ENCODE results near the gene B4GALT2. TPM values are rescaled to one million over a fixed set of nuclear protein-coding genes. Genes with fewer than 3 reads are reported as not detected.

Gene B4GALT2
- total and polyA plus RNA-seq, 2 of the 4 experiments (the other 2 are of a cell fraction): 52.3 to 60.8 TPM

GRCh38 chr1:43934986-43935324 is 44.1 kb upstream of the B4GALT2 start:
- H3K18ac ChIP-seq (ENCODE audit: low read depth, low read length): no peak overlapping the region
- TF ChIP-seq BHLHE40 (IDR thresholded peaks at IDR 0.05; ENCODE audit: low read depth, low read length) (no peak), RFX5 (IDR thresholded peaks at IDR 0.05; ENCODE audit: low read depth, low read length) (no peak), CHD1 (IDR thresholded peaks at IDR 0.05; ENCODE audit: low read depth, low read length) (no peak), FOS (IDR thresholded peaks at IDR 0.05; ENCODE audit: low read depth, low read length) (no peak), CEBPB (IDR thresholded peaks at IDR 0.05; ENCODE audit: low read depth, low read length) (no peak)
- no peak overlapping the region for H2BK15ac ChIP-seq (ENCODE audit: low read depth, low read length)
- H3K4me1 ChIP-seq (ENCODE audit: control insufficient read depth, insufficient read depth, low read length): peaks cover 10% of the 10 kb centered on the region
- ATAC-seq (ENCODE audit: low read depth): no peak
- H4K8ac ChIP-seq (ENCODE audit: low read depth in 2 of 2, low read length in 2 of 2): no peak overlapping the region
- H4K5ac ChIP-seq (ENCODE audit: low read depth, low read length): no peak overlapping the region
- no peak overlapping the region for H3K56ac ChIP-seq (ENCODE audit: extremely low read depth, insufficient read depth, low read length)
- no TSS peak for BruUV-seq (replicated peaks)
- H3K9me3 ChIP-seq (ENCODE audit: control insufficient read depth, insufficient read depth, low read length): no peaks in the 10 kb centered on the region
- POLR2A ChIA-PET (ENCODE audit: unreplicated experiment): no interaction called here
- no peak overlapping the region for H2BK120ac ChIP-seq (ENCODE audit: low read depth, low read length)
- H3K4me2 ChIP-seq (ENCODE audit: low read depth, low read length): no peak overlapping the region
- no peak overlapping the region for H2BK20ac ChIP-seq (ENCODE audit: low read depth, low read length)
- H2AFZ ChIP-seq (replicated peaks; ENCODE audit: low read length, poor library complexity): peak overlapping the region; percentile 27
- no peak overlapping the region for H2BK5ac ChIP-seq (ENCODE audit: low read depth, low read length, poor library complexity, severe bottlenecking)
- H3K4ac ChIP-seq (ENCODE audit: low read depth, low read length): no peak overlapping the region
- no peak overlapping the region for H3K9ac ChIP-seq (ENCODE audit: low read depth, low read length)
- CTCF ChIA-PET: interaction anchor here (0.5 to 5.6 kb wide), 27 partner anchors 8 to 408 kb away, joined by 3 to 149 read pairs (median 4); partner anchors contain the start of genes IPO13 and PTPRF
- H3K27me3 ChIP-seq (ENCODE audit: control insufficient read depth, insufficient read depth, low read length): no peaks in the 10 kb centered on the region; the same call in 1 of the 2 replicates
- in situ Hi-C loops (cut with MboI; ENCODE audit: low sequenced_read_pairs): loop anchor here (5.0 kb wide), 1 partner anchor 163 kb away; no protein-coding TSS in a partner anchor
- intact Hi-C loops (cut with micrococcal nuclease): loop anchor here (1.0 to 5.0 kb wide), 4 partner anchors 83 to 406 kb away; no protein-coding TSS in a partner anchor
- DNase-seq: no peak
- H3K9me1 ChIP-seq (ENCODE audit: insufficient read depth, low read length): peaks cover 6% of the 10 kb centered on the region
- no peak overlapping the region for H3K23ac ChIP-seq (ENCODE audit: low read depth, low read length)
- no peak overlapping the region for H4K91ac ChIP-seq (ENCODE audit: insufficient read depth, low read depth, low read length)
- H3K79me1 ChIP-seq (ENCODE audit: low read depth in 1 of 2, low read length in 2 of 2): peaks cover 0 to 8% of the 10 kb centered on the region in 2 experiments; a peak in 1 of 4 replicates
- no peak overlapping the region for H3K27ac ChIP-seq (ENCODE audit: insufficient read depth, low read length)
- H3K4me3 ChIP-seq (ENCODE audit: insufficient read depth, low read depth, low read length): no peak overlapping the region
- no peak overlapping the region for H2AK9ac ChIP-seq (replicated peaks; ENCODE audit: low read depth, low read length, poor library complexity)
- peaks cover 3% of the 10 kb centered on the region; the same call in 1 of the 2 replicates for H3K36me3 ChIP-seq (ENCODE audit: control insufficient read depth, insufficient read depth, low read length)
- H4K20me1 ChIP-seq (ENCODE audit: insufficient read depth, low read length): peaks cover 3% of the 10 kb centered on the region; the same call in 1 of the 2 replicates
- dilution Hi-C loops (cut with HindIII; ENCODE audit: low sequenced_read_pairs, unreplicated experiment): no loop called here
- H2AK5ac ChIP-seq (ENCODE audit: low read depth, low read length): no peak overlapping the region; the same call in 1 of the 2 replicates
- whole genome bisulfite sequencing, 2 experiments (ENCODE audit: extremely low coverage in 2 of 2, insufficient read length in 1 of 2): no CpG with 5 or more reads among the region's 5 CpGs
- H3K14ac ChIP-seq (replicated peaks; ENCODE audit: low read depth, low read length): no peak overlapping the region

All from IMR-90 (cell line).